ENCODE measurements around the gene ABHD17B. TPM values are rescaled to one million over a fixed set of nuclear protein-coding genes. Genes with fewer than 3 reads are reported as not detected.

The ABHD17B gene
- total RNA-seq, 5 donors from 2014 or later (not counting 1 experiment from before 2014, with no cell fraction given), result 16.0 to 23.7 (median 19.7) TPM

DNA sequence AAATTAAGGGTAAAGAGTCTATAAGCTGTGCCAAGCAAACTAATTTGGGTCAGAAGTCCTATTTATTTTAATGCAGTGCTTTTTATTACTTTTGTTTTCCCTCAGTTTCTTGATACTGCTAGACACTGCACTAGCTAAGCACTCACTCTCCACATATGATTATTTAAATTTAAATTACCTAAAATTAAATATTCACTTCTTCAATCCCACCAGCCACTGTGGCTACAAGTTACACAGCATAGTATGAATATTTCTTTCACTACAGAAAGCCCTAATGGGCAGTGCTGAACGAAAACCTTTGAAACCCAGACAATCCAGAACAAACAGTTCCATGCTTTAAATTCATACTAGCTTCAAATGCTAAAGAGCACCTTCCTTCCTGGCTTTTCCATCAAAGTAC is 23.6 kb downstream of the ABHD17B start:
- Histone ChIP-seq H3K36me3 (ENCODE audit: control insufficient read depth in 2 of 2, extremely low read depth in 1 of 2, insufficient read depth in 1 of 2, low read length in 1 of 2) (no peaks in the 10 kb centered on the region), H3K4me1 (ENCODE audit: control insufficient read depth in 1 of 2, extremely low read depth in 1 of 2, insufficient read depth in 2 of 2, low read length in 2 of 2) (peaks cover 9 to 18% of the 10 kb centered on the region in 2 experiments), H3K27me3 (replicated peaks in 1 of 2; ENCODE audit: control insufficient read depth in 2 of 2, extremely low read depth in 1 of 2, insufficient read depth in 2 of 2, low read length in 1 of 2) (no peaks in the 10 kb centered on the region), H3K27ac (ENCODE audit: low read length) (no peak overlapping the region), H3K4me3 (ENCODE audit: control insufficient read depth in 1 of 2, extremely low read depth in 1 of 2, low read length in 1 of 2) (no peak overlapping the region), H3K9me3 (peaks cover 4% of the 10 kb centered on the region)
- 38% methylated on average over 1 of the region's 1 CpG for WGBS (ENCODE audit: insufficient coverage)
- no peak for ATAC-seq (replicated peaks in 1 of 4)
- peaks cover 26% of the 10 kb centered on the region for H3K36me3 Mint-ChIP-seq
- peaks cover 53 to 60% (median 55%) of the 10 kb centered on the region in 3 donors for H3K4me1 Mint-ChIP-seq
- POLR2A ChIA-PET, result interaction anchor here (0.6 to 0.9 kb wide), 3 partner anchors 16 to 543 kb away, joined by 3 to 4 read pairs (median 3); partner anchors contain the start of gene C9orf85 (in 1 of the 2)
- no peak overlapping the region for H3K4me3 Mint-ChIP-seq
- CTCF ChIA-PET, result interaction anchor here (0.5 to 1.4 kb wide), 5 partner anchors 8 to 136 kb away, joined by 3 read pairs; partner anchors contain the start of gene C9orf85 (in 1 of the 2)
- H3K27ac Mint-ChIP-seq, result no peak overlapping the region
- DNase-seq, result no peak
- H3K9me3 Mint-ChIP-seq, result peaks cover 8 to 16% (median 10%) of the 10 kb centered on the region in 3 donors
- no peaks in the 10 kb centered on the region for H3K27me3 Mint-ChIP-seq

DNA sequence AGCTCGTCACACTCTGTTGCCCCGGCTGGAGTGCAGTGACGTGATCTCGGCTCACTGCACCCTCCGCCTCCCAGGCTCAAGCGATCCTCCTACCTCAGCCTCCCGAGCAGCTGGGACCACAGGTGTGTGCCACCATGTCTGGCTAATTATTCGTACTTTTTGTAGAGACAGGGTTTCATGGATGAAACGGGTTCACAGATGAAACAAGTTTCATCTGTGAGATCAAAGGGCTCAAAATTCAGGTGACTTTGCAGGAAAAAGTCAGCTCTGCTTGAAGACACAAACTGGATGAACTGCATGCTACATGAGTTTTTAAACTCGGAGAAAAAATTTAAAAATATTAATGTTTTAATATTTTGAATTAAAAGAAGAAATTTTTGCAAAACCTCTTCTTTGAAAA is 24.5 kb downstream of the ABHD17B start:
- 79% methylated on average over 8 of the region's 10 CpGs for WGBS (ENCODE audit: insufficient coverage)
- Histone ChIP-seq H3K27me3 (replicated peaks in 1 of 2; ENCODE audit: control insufficient read depth in 2 of 2, extremely low read depth in 1 of 2, insufficient read depth in 2 of 2, low read length in 1 of 2) (no peaks in the 10 kb centered on the region), H3K9me3 (peaks cover 9% of the 10 kb centered on the region), H3K4me3 (ENCODE audit: control insufficient read depth in 1 of 2, extremely low read depth in 1 of 2, low read length in 1 of 2) (peak overlapping the region in 1 of 2 donors; percentile 32), H3K27ac (ENCODE audit: low read length) (no peak overlapping the region), H3K36me3 (ENCODE audit: control insufficient read depth in 2 of 2, extremely low read depth in 1 of 2, insufficient read depth in 1 of 2, low read length in 1 of 2) (no peaks in the 10 kb centered on the region), H3K4me1 (ENCODE audit: control insufficient read depth in 1 of 2, extremely low read depth in 1 of 2, insufficient read depth in 2 of 2, low read length in 2 of 2) (peaks cover 9 to 18% of the 10 kb centered on the region in 2 experiments)
- ATAC-seq (replicated peaks in 1 of 4) (no peak), DNase-seq (no peak)
- Mint-ChIP-seq H3K36me3 (peaks cover 31% of the 10 kb centered on the region), H3K9me3 (peaks cover 8 to 16% (median 10%) of the 10 kb centered on the region in 3 donors), H3K4me3 (peak overlapping the region in 1 of 3 donors; percentile 32), H3K4me1 (peaks cover 51 to 59% (median 52%) of the 10 kb centered on the region in 3 donors), H3K27me3 (no peaks in the 10 kb centered on the region), H3K27ac (peak overlapping the region; percentile 52 to 79)
- POLR2A ChIA-PET, result no interaction called here
- CTCF ChIA-PET, result interaction anchor here (0.5 to 1.4 kb wide), 5 partner anchors 17 to 139 kb away, joined by 3 to 4 read pairs (median 3); partner anchors contain the start of gene C9orf85 (in 1 of the 2)

DNA sequence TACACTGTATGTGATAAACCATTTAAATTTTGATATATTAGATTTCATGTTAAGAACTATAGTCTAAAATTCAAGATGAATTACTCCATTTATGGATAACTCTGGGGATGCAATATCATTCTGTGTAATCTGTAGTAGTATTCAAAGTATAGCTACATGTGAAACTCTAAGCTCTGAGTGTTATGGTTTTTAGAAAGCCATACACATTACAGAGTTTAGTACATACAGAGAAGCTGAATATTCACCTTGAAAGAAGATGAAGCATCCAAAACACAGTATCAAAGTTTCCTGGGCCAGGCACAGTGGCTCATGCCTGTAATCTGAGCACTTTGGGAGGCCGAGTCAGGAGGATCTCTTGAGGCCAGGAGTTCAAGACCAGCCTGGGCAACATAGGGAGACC is 25.0 kb downstream of the ABHD17B start:
- H3K27ac ChIP-seq (ENCODE audit: low read length), result no peak overlapping the region
- H3K4me3 ChIP-seq (ENCODE audit: control insufficient read depth in 1 of 2, extremely low read depth in 1 of 2, low read length in 1 of 2), result no peak overlapping the region
- peaks cover 36% of the 10 kb centered on the region for H3K36me3 Mint-ChIP-seq
- peaks cover 9 to 21% (median 10%) of the 10 kb centered on the region in 3 donors for H3K9me3 Mint-ChIP-seq
- no peaks in the 10 kb centered on the region for H3K27me3 Mint-ChIP-seq
- no peak for ATAC-seq (replicated peaks in 1 of 4)
- peak overlapping the region; percentile 52 to 79 for H3K27ac Mint-ChIP-seq
- H3K4me3 Mint-ChIP-seq, result peak overlapping the region in 1 of 3 donors; percentile 32
- H3K4me1 Mint-ChIP-seq, result peaks cover 46 to 59% (median 47%) of the 10 kb centered on the region in 3 donors
- no peak for DNase-seq
- POLR2A ChIA-PET, result no interaction called here
- no peaks in the 10 kb centered on the region for H3K36me3 ChIP-seq (ENCODE audit: control insufficient read depth in 2 of 2, extremely low read depth in 1 of 2, insufficient read depth in 1 of 2, low read length in 1 of 2)
- CTCF ChIA-PET, result interaction anchor here (0.5 to 0.7 kb wide), 3 partner anchors 18 to 139 kb away, joined by 3 to 4 read pairs (median 3); no protein-coding TSS in a partner anchor
- no CpG with 5 or more reads among the region's 1 CpG for WGBS (ENCODE audit: insufficient coverage)
- no peaks in the 10 kb centered on the region for H3K27me3 ChIP-seq (replicated peaks in 1 of 2; ENCODE audit: control insufficient read depth in 2 of 2, extremely low read depth in 1 of 2, insufficient read depth in 2 of 2, low read length in 1 of 2)
- H3K4me1 ChIP-seq (ENCODE audit: control insufficient read depth in 1 of 2, extremely low read depth in 1 of 2, insufficient read depth in 2 of 2, low read length in 2 of 2), result peaks cover 9 to 18% of the 10 kb centered on the region in 2 experiments
- peaks cover 9% of the 10 kb centered on the region for H3K9me3 ChIP-seq

- peaks cover 40% of the 10 kb centered on the region for H3K36me3 Mint-ChIP-seq
- peak overlapping the region; percentile 70 to 79 for H3K27ac Mint-ChIP-seq
- peaks cover 12 to 25% (median 13%) of the 10 kb centered on the region in 3 donors for H3K9me3 Mint-ChIP-seq
Measured at GRCh38 chr9:71885467-71885866, 25.5 kb downstream of the ABHD17B start.

DNA sequence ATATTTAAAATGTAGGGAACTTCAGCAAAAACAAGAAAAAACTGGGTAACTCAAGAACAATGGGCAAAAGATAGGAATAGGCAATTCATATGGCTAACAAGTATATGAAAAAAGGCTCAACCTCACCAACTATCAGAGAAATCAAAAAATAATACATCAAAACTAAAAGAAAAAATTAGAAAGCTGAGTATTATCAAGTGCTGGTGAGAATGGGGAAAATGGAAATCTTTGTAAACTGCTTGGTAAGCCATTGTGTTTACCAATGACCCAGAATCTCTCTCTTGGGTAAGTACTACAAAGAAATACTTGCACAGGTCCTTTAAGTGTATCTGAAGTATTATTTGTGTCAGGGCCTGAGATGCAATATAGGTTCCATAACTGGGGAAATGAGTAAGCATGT is 27.0 kb downstream of the ABHD17B start:
- Mint-ChIP-seq H3K36me3 (peaks cover 43% of the 10 kb centered on the region), H3K4me3 (no peak overlapping the region), H3K9me3 (peaks cover 18 to 35% (median 22%) of the 10 kb centered on the region in 3 donors), H3K27me3 (no peaks in the 10 kb centered on the region), H3K27ac (no peak overlapping the region), H3K4me1 (peaks cover 36 to 58% (median 41%) of the 10 kb centered on the region in 3 donors)
- ATAC-seq (replicated peaks in 1 of 4), result no peak
- DNase-seq, result no peak
- H3K9me3 ChIP-seq, result peaks cover 9% of the 10 kb centered on the region
- no peaks in the 10 kb centered on the region for H3K27me3 ChIP-seq (replicated peaks in 1 of 2; ENCODE audit: control insufficient read depth in 2 of 2, extremely low read depth in 1 of 2, insufficient read depth in 2 of 2, low read length in 1 of 2)
- H3K27ac ChIP-seq (ENCODE audit: low read length), result no peak overlapping the region
- POLR2A ChIA-PET, result interaction anchor here in 1 of 2 donors (0.7 kb wide), 2 partner anchors 23 to 65 kb away, joined by 3 to 4 read pairs; no protein-coding TSS in a partner anchor
- H3K4me3 ChIP-seq (ENCODE audit: control insufficient read depth in 1 of 2, extremely low read depth in 1 of 2, low read length in 1 of 2), result no peak overlapping the region
- CTCF ChIA-PET, result interaction anchor here in 1 of 2 donors (0.6 kb wide), 1 partner anchor 978 kb away, joined by 4 read pairs; no protein-coding TSS in a partner anchor
- peaks cover 9 to 16% of the 10 kb centered on the region in 2 experiments for H3K4me1 ChIP-seq (ENCODE audit: control insufficient read depth in 1 of 2, extremely low read depth in 1 of 2, insufficient read depth in 2 of 2, low read length in 2 of 2)
- H3K36me3 ChIP-seq (ENCODE audit: control insufficient read depth in 2 of 2, extremely low read depth in 1 of 2, insufficient read depth in 1 of 2, low read length in 1 of 2), result no peaks in the 10 kb centered on the region

More at GRCh38 chr9:71885467-71885866, 25.5 kb downstream of the ABHD17B start:
- no peak for DNase-seq
- peaks cover 9 to 18% of the 10 kb centered on the region in 2 experiments for H3K4me1 ChIP-seq (ENCODE audit: control insufficient read depth in 1 of 2, extremely low read depth in 1 of 2, insufficient read depth in 2 of 2, low read length in 2 of 2)
- H3K4me3 ChIP-seq (ENCODE audit: control insufficient read depth in 1 of 2, extremely low read depth in 1 of 2, low read length in 1 of 2), result no peak overlapping the region
- H3K9me3 ChIP-seq, result peaks cover 9% of the 10 kb centered on the region
- ATAC-seq (replicated peaks in 1 of 4), result no peak
- Mint-ChIP-seq H3K4me1 (peaks cover 42 to 59% (median 46%) of the 10 kb centered on the region in 3 donors), H3K27me3 (no peaks in the 10 kb centered on the region), H3K4me3 (no peak overlapping the region)
- ChIA-PET POLR2A (no interaction called here), CTCF (no interaction called here)
- no CpG with 5 or more reads among the region's 2 CpGs for WGBS (ENCODE audit: insufficient coverage)
- no peaks in the 10 kb centered on the region for H3K36me3 ChIP-seq (ENCODE audit: control insufficient read depth in 2 of 2, extremely low read depth in 1 of 2, insufficient read depth in 1 of 2, low read length in 1 of 2)
- no peak overlapping the region for H3K27ac ChIP-seq (ENCODE audit: low read length)
- no peaks in the 10 kb centered on the region for H3K27me3 ChIP-seq (replicated peaks in 1 of 2; ENCODE audit: control insufficient read depth in 2 of 2, extremely low read depth in 1 of 2, insufficient read depth in 2 of 2, low read length in 1 of 2)

- peaks cover 25 to 48% (median 28%) of the 10 kb centered on the region in 3 donors for H3K9me3 Mint-ChIP-seq
- ChIA-PET CTCF (interaction anchor here in 1 of 2 donors (0.8 kb wide), 1 partner anchor 8 kb away, joined by 3 read pairs; no protein-coding TSS in a partner anchor), POLR2A (interaction anchor here in 1 of 2 donors (0.6 kb wide), 1 partner anchor 75 kb away, joined by 5 read pairs; no protein-coding TSS in a partner anchor)
- H3K4me1 Mint-ChIP-seq, result peaks cover 19 to 47% (median 20%) of the 10 kb centered on the region in 3 donors
- H3K4me3 ChIP-seq (ENCODE audit: control insufficient read depth in 1 of 2, extremely low read depth in 1 of 2, low read length in 1 of 2), result no peak overlapping the region
- no peak overlapping the region for H3K27ac ChIP-seq (ENCODE audit: low read length)
- WGBS (ENCODE audit: insufficient coverage), result no CpG with 5 or more reads among the region's 2 CpGs
- no peak for DNase-seq
- H3K4me1 ChIP-seq (ENCODE audit: control insufficient read depth in 1 of 2, extremely low read depth in 1 of 2, insufficient read depth in 2 of 2, low read length in 2 of 2), result peaks cover 0 to 3% of the 10 kb centered on the region in 2 experiments
- H3K36me3 ChIP-seq (ENCODE audit: control insufficient read depth in 2 of 2, extremely low read depth in 1 of 2, insufficient read depth in 1 of 2, low read length in 1 of 2), result peaks cover 0 to 2% of the 10 kb centered on the region in 2 donors
- H3K4me3 Mint-ChIP-seq, result no peak overlapping the region
- peaks cover 12% of the 10 kb centered on the region for H3K9me3 ChIP-seq
- no peak overlapping the region for H3K27ac Mint-ChIP-seq
- H3K27me3 ChIP-seq (replicated peaks in 1 of 2; ENCODE audit: control insufficient read depth in 2 of 2, extremely low read depth in 1 of 2, insufficient read depth in 2 of 2, low read length in 1 of 2), result no peaks in the 10 kb centered on the region
- peaks cover 55% of the 10 kb centered on the region for H3K36me3 Mint-ChIP-seq
- H3K27me3 Mint-ChIP-seq, result no peaks in the 10 kb centered on the region
- no peak for ATAC-seq (replicated peaks in 1 of 4)
Measured at GRCh38 chr9:71879644-71880174, 31.3 kb downstream of the ABHD17B start.

Data from T-cell (primary cell).